SK-N-SH treated with all-trans-retinoic acid at 6 μM for 48 hours (cell line): ENCODE results near the gene NXPH2.

Experiments used
- BACH2 ChIP-seq: fragments of 250-450 bp; sonication (Bioruptor Pico); IDR thresholded peaks from 2 replicates; pipeline ENCODE4 v1.9.0; 2021; ENCODE audit warnings: mild to moderate bottlenecking, borderline replicate concordance
- GLIS3 ChIP-seq: fragments of 250-450 bp; sonication (Bioruptor Pico); IDR thresholded peaks from 2 replicates; pipeline ENCODE4 v1.5.0; 2020; ENCODE audit warnings: mild to moderate bottlenecking, moderate library complexity
- ISL1 ChIP-seq: fragments of 250-450 bp; sonication (Bioruptor Pico); IDR thresholded peaks from 2 replicates; pipeline ENCODE4 v2.1.2; 2022; ENCODE audit warnings: mild to moderate bottlenecking, moderate library complexity
- OSR1 ChIP-seq: fragments of 250-450 bp; sonication (Bioruptor Pico); IDR thresholded peaks from 2 replicates; pipeline ENCODE4 v1.8.0; 2022; ENCODE audit warnings: moderate library complexity, mild to moderate bottlenecking, inconsistent platforms
- PPARA ChIP-seq: fragments of 250-450 bp; sonication (Bioruptor Pico); IDR thresholded peaks from 2 replicates; pipeline ENCODE4 v1.5.0; 2020; ENCODE audit warnings: mild to moderate bottlenecking, borderline replicate concordance
- TOX ChIP-seq: fragments of 250-450 bp; sonication (Bioruptor Pico); IDR thresholded peaks from 2 replicates; pipeline ENCODE4 v1.8.0; 2021; ENCODE audit warnings: mild to moderate bottlenecking, moderate library complexity, borderline replicate concordance
- ZFP3 ChIP-seq: fragments of 250-450 bp; sonication (Bioruptor Pico); IDR thresholded peaks from 2 replicates; pipeline ENCODE4 v1.5.0; 2020; ENCODE audit warnings: mild to moderate bottlenecking, moderate library complexity
- ZFP30 ChIP-seq: fragments of 450-650 bp; formaldehyde crosslinking; IDR thresholded peaks from 2 replicates; pipeline ENCODE4 v1.5.0; 2022; ENCODE audit warnings: mild to moderate bottlenecking, moderate library complexity
- ZNF565 ChIP-seq: fragments of 450-650 bp; formaldehyde crosslinking; conservative IDR thresholded peaks from 2 replicates; pipeline ENCODE4 v1.5.0; 2020; ENCODE audit warnings: low read depth, mild to moderate bottlenecking, moderate library complexity
- ZNF70 ChIP-seq: fragments of 450-650 bp; formaldehyde crosslinking; IDR thresholded peaks from 2 replicates; pipeline ENCODE4 v1.5.0; 2020; ENCODE audit warnings: mild to moderate bottlenecking, moderate library complexity
- ZNF8 ChIP-seq: fragments of 450-650 bp; formaldehyde crosslinking; IDR thresholded peaks from 2 replicates; pipeline ENCODE4 v1.5.0; 2020; ENCODE audit warnings: mild to moderate bottlenecking, moderate library complexity
- TF ChIP-seq, protein P1 (sequence below): fragments of 250-450 bp; sonication (Bioruptor Pico); IDR thresholded peaks from 2 replicates; pipeline ENCODE4 v1.8.0; 2020; ENCODE audit warnings: mild to moderate bottlenecking, moderate library complexity, borderline replicate concordance

DNA sequence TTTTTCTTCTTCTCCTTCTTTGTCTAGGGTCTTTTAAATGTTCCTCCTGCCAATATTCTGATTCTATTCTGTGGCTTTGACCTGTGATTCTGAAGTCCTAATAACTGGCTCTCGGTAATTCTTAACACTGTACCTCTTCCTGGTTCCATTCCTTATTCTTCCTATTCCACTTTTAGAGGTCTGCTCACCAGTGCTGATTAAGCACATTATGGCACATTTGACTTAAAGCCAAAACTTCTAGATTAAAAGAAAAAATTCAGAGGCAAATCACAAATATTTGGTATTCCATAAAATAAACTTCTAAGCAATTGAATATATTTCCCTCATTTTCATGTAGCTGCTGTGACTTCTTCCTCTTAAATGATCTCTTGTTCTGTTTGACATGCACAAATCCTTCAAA, 47.5 kb downstream of the NXPH2 start:
- TF ChIP-seq OSR1 (CRISPR knock-in tag) (no peak), PPARA (CRISPR knock-in tag) (no peak), ZNF565 (no peak), BACH2 (no peak), ZFP30 (CRISPR knock-in tag) (no peak), ZFP3 (no peak), ISL1 (no peak), ZNF8 (CRISPR knock-in tag) (no peak), GLIS3 (CRISPR knock-in tag) (no peak), ZNF70 (CRISPR knock-in tag) (no peak), TOX (CRISPR knock-in tag) (no peak)
- TF ChIP-seq, protein P1, sequence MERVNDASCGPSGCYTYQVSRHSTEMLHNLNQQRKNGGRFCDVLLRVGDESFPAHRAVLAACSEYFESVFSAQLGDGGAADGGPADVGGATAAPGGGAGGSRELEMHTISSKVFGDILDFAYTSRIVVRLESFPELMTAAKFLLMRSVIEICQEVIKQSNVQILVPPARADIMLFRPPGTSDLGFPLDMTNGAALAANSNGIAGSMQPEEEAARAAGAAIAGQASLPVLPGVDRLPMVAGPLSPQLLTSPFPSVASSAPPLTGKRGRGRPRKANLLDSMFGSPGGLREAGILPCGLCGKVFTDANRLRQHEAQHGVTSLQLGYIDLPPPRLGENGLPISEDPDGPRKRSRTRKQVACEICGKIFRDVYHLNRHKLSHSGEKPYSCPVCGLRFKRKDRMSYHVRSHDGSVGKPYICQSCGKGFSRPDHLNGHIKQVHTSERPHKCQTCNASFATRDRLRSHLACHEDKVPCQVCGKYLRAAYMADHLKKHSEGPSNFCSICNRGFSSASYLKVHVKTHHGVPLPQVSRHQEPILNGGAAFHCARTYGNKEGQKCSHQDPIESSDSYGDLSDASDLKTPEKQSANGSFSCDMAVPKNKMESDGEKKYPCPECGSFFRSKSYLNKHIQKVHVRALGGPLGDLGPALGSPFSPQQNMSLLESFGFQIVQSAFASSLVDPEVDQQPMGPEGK (CRISPR knock-in tag), result no peak
